Measurements from ENCODE around the gene CRP.
"Not testable (repeated sequence)": the region's sequence is repeated elsewhere in the genome, so short reads cannot be mapped to it uniquely, and the experiment has no call there.

The CRP gene

GRCh38 chr1:159699653-159700052 is 14.7 kb downstream of the CRP start:
- no peak for DNase-seq (ENCODE audit: low read depth, low spot score)

GRCh38 chr1:159699246-159699645 is 15.1 kb downstream of the CRP start:
- no peak for DNase-seq (ENCODE audit: low read depth, low spot score)

GRCh38 chr1:159687511-159687910 is 26.9 kb downstream of the CRP start:
- DNase-seq (ENCODE audit: low read depth, low spot score): no peak

- no peak for DNase-seq (ENCODE audit: low read depth, low spot score)
Measured at GRCh38 chr1:159686599-159687299, 27.6 kb downstream of the CRP start.

GRCh38 chr1:159678939-159679338 is 35.5 kb downstream of the CRP start:
- no peak for DNase-seq (ENCODE audit: low read depth, low spot score)

- DNase-seq (ENCODE audit: low read depth, low spot score): no peak
Measured at GRCh38 chr1:159675046-159675445, 39.3 kb downstream of the CRP start.

- DNase-seq (ENCODE audit: low read depth, low spot score): not testable (repeated sequence)
Measured at GRCh38 chr1:159672390-159672789, 42.0 kb downstream of the CRP start.

GRCh38 chr1:159669338-159669737 is 45.1 kb downstream of the CRP start:
- DNase-seq (ENCODE audit: low read depth, low spot score): no peak

GRCh38 chr1:159668739-159669138 is 45.6 kb downstream of the CRP start:
- DNase-seq (ENCODE audit: low read depth, low spot score): no peak

- DNase-seq (ENCODE audit: low read depth, low spot score): no peak
Measured at GRCh38 chr1:159664247-159664646, 50.1 kb downstream of the CRP start.

GRCh38 chr1:159663552-159663951 is 50.8 kb downstream of the CRP start:
- DNase-seq (ENCODE audit: low read depth, low spot score): no peak
